GM23338 (cell line): ENCODE data around the gene NCKAP5. TPM values are rescaled to one million over a fixed set of nuclear protein-coding genes. Genes with fewer than 3 reads are reported as not detected.

Experiments used
- ATAC-seq: fragments of 200-7000 bp; cut with Tn5 transposase; 3 replicates; pipeline ENCODE4 v1.9.1; 2020
- DNase-seq: peaks from one replicate; pipeline ENCODE4 v3.0.0-alpha.2; 2015; ENCODE audit warnings: low spot score
- H2AFZ ChIP-seq: fragments of 200-600 bp; sonication (generic); 2 replicates; pipeline ENCODE4 v1.8.0; 2016; ENCODE audit warnings: antibody characterized with exemption, mild to moderate bottlenecking, moderate library complexity
- H3F3A ChIP-seq: fragments of 200-600 bp; sonication (generic); replicated peaks from 2 replicates; pipeline ENCODE4 v1.8.0; 2017; ENCODE audit warnings: antibody characterized with exemption, mixed run types, low read depth
- H3K27ac ChIP-seq: fragments of 200-600 bp; sonication (generic); 2 replicates; pipeline ENCODE4 v1.6.1; 2016; ENCODE audit warnings: low read depth
- H3K27me3 ChIP-seq: fragments of 200-600 bp; sonication (generic); 2 replicates; pipeline ENCODE4 v1.8.0; 2016; ENCODE audit warnings: mild to moderate bottlenecking, mixed run types, moderate library complexity; ENCODE audit not compliant: insufficient read depth
- H3K36me3 ChIP-seq: fragments of 200-600 bp; sonication (generic); 2 replicates; pipeline ENCODE4 v1.8.0; 2016; ENCODE audit warnings: mild to moderate bottlenecking; ENCODE audit not compliant: insufficient read depth
- H3K4me1 ChIP-seq: fragments of 200-600 bp; sonication (generic); 2 replicates; pipeline ENCODE4 v1.8.0; 2016; ENCODE audit warnings: mild to moderate bottlenecking, moderate library complexity; ENCODE audit not compliant: insufficient read depth
- H3K4me2 ChIP-seq: fragments of 200-600 bp; sonication (generic); 2 replicates; pipeline ENCODE4 v1.7.1; 2017; ENCODE audit warnings: mixed run types
- H3K4me3 ChIP-seq: fragments of 200-600 bp; sonication (generic); 2 replicates; pipeline ENCODE4 v1.6.1; 2016; ENCODE audit warnings: mixed run types
- H3K79me2 ChIP-seq: fragments of 200-600 bp; sonication (generic); replicated peaks from 2 replicates; pipeline ENCODE4 v1.8.0; 2017; ENCODE audit warnings: mild to moderate bottlenecking; ENCODE audit not compliant: insufficient read depth
- H3K9me2 ChIP-seq: fragments of 200-600 bp; sonication (generic); 2 replicates; pipeline ENCODE4 v1.8.0; 2017; ENCODE audit not compliant: insufficient read depth
- H4K20me1 ChIP-seq: fragments of 200-600 bp; sonication (generic); replicated peaks from 2 replicates; pipeline ENCODE4 v1.8.0; 2017; ENCODE audit warnings: mild to moderate bottlenecking; ENCODE audit not compliant: insufficient read depth
- H3K27ac Mint-ChIP-seq: 2 replicates; pipeline ENCODE4 v1.8.0; 2020; ENCODE audit warnings: inconsistent platforms, mild to moderate bottlenecking, moderate library complexity, mixed read lengths
- H3K27me3 Mint-ChIP-seq: 3 replicates; pipeline ENCODE4 v1.8.0; 2022; ENCODE audit warnings: low read depth, mild to moderate bottlenecking, moderate library complexity, mixed read lengths, inconsistent platforms; ENCODE audit not compliant: insufficient read depth, poor library complexity
- H3K36me3 Mint-ChIP-seq: 3 replicates; pipeline ENCODE4 v1.8.0; 2021; ENCODE audit warnings: low read depth, mild to moderate bottlenecking, inconsistent platforms, moderate library complexity, mixed read lengths
- H3K4me1 Mint-ChIP-seq: 3 replicates; pipeline ENCODE4 v1.8.0; 2020; ENCODE audit warnings: mild to moderate bottlenecking, inconsistent platforms, mixed read lengths
- H3K4me3 Mint-ChIP-seq: 3 replicates; pipeline ENCODE4 v1.8.0; 2021; ENCODE audit warnings: moderate library complexity, mild to moderate bottlenecking, inconsistent platforms, mixed read lengths
- H3K9me3 Mint-ChIP-seq: 3 replicates; pipeline ENCODE4 v1.8.0; 2020; ENCODE audit warnings: moderate library complexity, mild to moderate bottlenecking, inconsistent platforms, mixed read lengths
- CREB1 ChIP-seq: fragments of 250-450 bp; sonication (Bioruptor Pico); IDR thresholded peaks from 2 replicates; pipeline ENCODE4 v1.5.0; 2020; ENCODE audit warnings: low read depth, mild to moderate bottlenecking, moderate library complexity
- CTCF ChIP-seq, 2 experiments: fragments of 200-600 bp in 1 of 2; sonication (generic) in 1 of 2; conservative IDR thresholded peaks; 2 replicates each; pipeline versions ENCODE4 v1.5.1 to v1.6.1; 2016 to 2017; ENCODE audit warnings: antibody characterized with exemption in 2 of 2, low read depth in 2 of 2, mild to moderate bottlenecking in 2 of 2, moderate library complexity in 1 of 2
- ETS1 ChIP-seq: IDR thresholded peaks from 2 replicates; pipeline ENCODE4 v1.6.1; 2016; ENCODE audit warnings: antibody characterized with exemption
- EZH2 ChIP-seq: fragments of 200-600 bp; sonication (generic); IDR thresholded peaks from one replicate; pipeline ENCODE4 v1.8.0; 2017; ENCODE audit warnings: antibody characterized with exemption, mild to moderate bottlenecking, low read depth; ENCODE audit not compliant: unreplicated experiment
- EZH2phosphoT487 ChIP-seq: fragments of 200-600 bp; sonication (generic); IDR thresholded peaks from one replicate; pipeline ENCODE4 v1.8.1; 2018; ENCODE audit warnings: antibody characterized with exemption; ENCODE audit not compliant: unreplicated experiment
- JUNB ChIP-seq: IDR thresholded peaks from one replicate; pipeline ENCODE4 v1.6.1; 2016; ENCODE audit warnings: antibody characterized with exemption; ENCODE audit not compliant: unreplicated experiment
- NANOG ChIP-seq: IDR thresholded peaks from 2 replicates; pipeline ENCODE4 v1.6.1; 2016; ENCODE audit warnings: antibody characterized with exemption, borderline replicate concordance
- POLR2AphosphoS5 ChIP-seq: IDR thresholded peaks from 2 replicates; pipeline ENCODE4 v1.6.1; 2016; ENCODE audit warnings: antibody characterized with exemption, low read depth
- REST ChIP-seq: IDR thresholded peaks from one replicate; pipeline ENCODE4 v1.6.1; 2018; ENCODE audit warnings: antibody characterized with exemption; ENCODE audit not compliant: unreplicated experiment
- STAT1 ChIP-seq: IDR thresholded peaks from one replicate; pipeline ENCODE4 v1.6.1; 2016; ENCODE audit warnings: antibody characterized with exemption; ENCODE audit not compliant: unreplicated experiment
- ZNF114 ChIP-seq: fragments of 250-450 bp; sonication (Bioruptor Pico); IDR thresholded peaks from 2 replicates; pipeline ENCODE4 v1.5.0; 2020; ENCODE audit warnings: mild to moderate bottlenecking, moderate library complexity
- ZNF331 ChIP-seq: fragments of 250-450 bp; sonication (Bioruptor Pico); IDR thresholded peaks from 2 replicates; pipeline ENCODE4 v1.5.0; 2020; ENCODE audit warnings: low read depth, mild to moderate bottlenecking, moderate library complexity
- ZNF462 ChIP-seq: fragments of 250-450 bp; sonication (Bioruptor Pico); IDR thresholded peaks from 2 replicates; pipeline ENCODE4 v1.5.0; 2020; ENCODE audit warnings: mild to moderate bottlenecking, moderate library complexity
- polyA plus RNA-seq: library from polyadenylated mRNA; unstranded; fragments of >200 nt; fragmentation: Nextera tagmentation; extraction: Ambion mirVana; gene quantifications from 2 replicates; pipeline ENCODE4 v1.2.1, GENCODE V29; 2016
- total RNA-seq: library from RNA; depleted of rRNA; stranded (reverse); fragments of >200 nt; shearing (Covaris generic); gene quantifications from 2 replicates; pipeline ENCODE4 v1.2.3, GENCODE V29; 2014

The NCKAP5 gene
- total and polyA plus RNA-seq, 2 experiments from 2014 or later: 0.34 to 0.73 TPM

- Histone ChIP-seq H3K36me3 (no peaks in the 10 kb centered on the region), H3K27me3 (no peaks in the 10 kb centered on the region), H3K4me1 (no peaks in the 10 kb centered on the region), H3K4me2 (no peak overlapping the region), H4K20me1 (no peaks in the 10 kb centered on the region), H3K4me3 (no peak overlapping the region), H3K79me2 (no peaks in the 10 kb centered on the region), H3F3A (no peaks in the 10 kb centered on the region), H2AFZ (no peak overlapping the region), H3K27ac (no peak overlapping the region), H3K9me2 (no peaks in the 10 kb centered on the region; the same call in 1 of the 2 replicates)
- no peak overlapping the region for H3K27ac Mint-ChIP-seq
- H3K4me3 Mint-ChIP-seq: no peak overlapping the region
- H3K4me1 Mint-ChIP-seq: no peaks in the 10 kb centered on the region
- no peaks in the 10 kb centered on the region for H3K9me3 Mint-ChIP-seq
- no peak for DNase-seq
- peaks cover 2% of the 10 kb centered on the region for H3K27me3 Mint-ChIP-seq
- no peak for TF ChIP-seq POLR2AphosphoS5
- TF ChIP-seq STAT1: no peak
- no peak for TF ChIP-seq NANOG
- no peak for TF ChIP-seq JUNB
- no peak for TF ChIP-seq EZH2phosphoT487
- no peak for TF ChIP-seq CREB1 (CRISPR knock-in tag)
- TF ChIP-seq ZNF462 (CRISPR knock-in tag): no peak
- no peak for TF ChIP-seq EZH2
- TF ChIP-seq ZNF114 (CRISPR knock-in tag): no peak
- no peak for TF ChIP-seq CTCF (conservative IDR thresholded peaks at IDR 0.05; ENCODE audit: low read depth in 2 of 2)
- TF ChIP-seq REST: no peak
- TF ChIP-seq ETS1: no peak
- TF ChIP-seq ZNF331 (CRISPR knock-in tag): no peak
- H3K36me3 Mint-ChIP-seq: no peaks in the 10 kb centered on the region
- no peak for ATAC-seq
Observed at GRCh38 chr2:132936791-132937190, 631.5 kb downstream of the NCKAP5 start.
